Right atrium auricular region (tissue), 2 donors: ENCODE data around the gene DOK4. TPM values are rescaled to one million over a fixed set of nuclear protein-coding genes. Genes with fewer than 3 reads are reported as not detected.
A peak's percentile ranks its signal among the peaks of the same experiment; 100 is the strongest.

Experiments used
- DNase-seq: peaks from one replicate; pipeline ENCODE4 v3.0.0-alpha.2; 2019; ENCODE audit warnings: low spot score
- H3K27ac ChIP-seq, 2 donors: fragments of 200-600 bp; sonication (generic); 1 replicate in 1 of 2; 2 replicates in 1 of 2; pipeline ENCODE4 v1.5.1; 2016 to 2019
- H3K27me3 ChIP-seq, 2 donors: fragments of 200-600 bp; sonication (generic); one replicate each; pipeline versions ENCODE4 v1.5.1 to v1.6.0; 2017 to 2019
- H3K36me3 ChIP-seq: fragments of 200-600 bp; sonication (generic); one replicate; pipeline ENCODE4 v1.5.1; 2016
- H3K4me1 ChIP-seq, 2 donors: fragments of 200-600 bp; sonication (generic); one replicate each; pipeline versions ENCODE4 v1.5.1 to v1.6.0; 2017 to 2019
- H3K4me3 ChIP-seq, 2 donors: fragments of 200-600 bp; sonication (generic); 1 replicate in 1 of 2; 2 replicates in 1 of 2; pipeline ENCODE4 v1.5.1; 2017 to 2019; ENCODE audit warnings: mild to moderate bottlenecking in 1 of 2, moderate library complexity in 1 of 2
- H3K9me3 ChIP-seq, 2 donors: fragments of 200-600 bp; sonication (generic); one replicate each; pipeline ENCODE4 v1.5.1; 2019
- CTCF ChIP-seq, 2 donors: fragments of 200-600 bp; sonication (generic); IDR thresholded peaks; one replicate each; pipeline ENCODE4 v1.5.1; 2019; ENCODE audit warnings: antibody characterized with exemption in 2 of 2
- total RNA-seq, 2 donors: library from RNA; depleted of rRNA; stranded (reverse); fragments of >200 nt; gene quantifications; one replicate each; pipeline ENCODE4 v1.1.0, GENCODE V29; 2016

The DOK4 gene
- total RNA-seq, 2 donors from 2014 or later: 15.2 to 34.2 TPM

GRCh38 chr16:57423152-57423551 is 63.1 kb downstream of the DOK4 start:
- H3K4me1 ChIP-seq: peaks cover 0 to 30% of the 10 kb centered on the region in 2 donors
- DNase-seq: no peak
- no peak overlapping the region for H3K27ac ChIP-seq
- H3K9me3 ChIP-seq: no peaks in the 10 kb centered on the region
- TF ChIP-seq CTCF (IDR thresholded peaks at IDR 0.05): no peak
- H3K27me3 ChIP-seq: no peaks in the 10 kb centered on the region
- no peak overlapping the region for H3K4me3 ChIP-seq
- peaks cover 17% of the 10 kb centered on the region for H3K36me3 ChIP-seq

GRCh38 chr16:57422026-57422944 is 64.0 kb downstream of the DOK4 start:
- no peak overlapping the region for H3K4me3 ChIP-seq
- peaks cover 10% of the 10 kb centered on the region for H3K36me3 ChIP-seq
- H3K9me3 ChIP-seq: no peaks in the 10 kb centered on the region
- DNase-seq: no peak
- no peak overlapping the region for H3K27ac ChIP-seq
- H3K4me1 ChIP-seq: peaks cover 0 to 39% of the 10 kb centered on the region in 2 donors
- TF ChIP-seq CTCF (IDR thresholded peaks at IDR 0.05): peak; percentile 44 to 71
- no peaks in the 10 kb centered on the region for H3K27me3 ChIP-seq

Other genes with a start within 250 kb of the DOK4 start
- gene ARL2BP, start 241.2 kb downstream of the DOK4 start, total RNA-seq: 10 to 100 TPM; 56.4 to 80.4 TPM
- gene PLLP, start 201.8 kb downstream of the DOK4 start, total RNA-seq: 10 to 100 TPM; 14.4 to 22.4 TPM
- under 1 TPM in 1 of 2 donors, not detected in 1; 0.08 TPM for gene CCL22, start 127.7 kb downstream of the DOK4 start, total RNA-seq
- gene CX3CL1, start 114.0 kb downstream of the DOK4 start, total RNA-seq: 10 to 100 TPM; 17.1 to 17.8 TPM
- gene CCL17, start 81.7 kb downstream of the DOK4 start, total RNA-seq: not detected
- gene CIAPIN1, start 39.1 kb downstream of the DOK4 start, total RNA-seq: 10 to 100 TPM; 33.0 to 34.4 TPM
- 100 to 1,000 TPM; 106 to 153 TPM for gene COQ9, start 39.0 kb downstream of the DOK4 start, total RNA-seq
- 10 to 100 TPM; 76.8 to 86.3 TPM for gene POLR2C, start 23.8 kb downstream of the DOK4 start, total RNA-seq
- 10 to 100 TPM; 11.2 to 15.1 TPM for gene CCDC102A, start 50.1 kb upstream of the DOK4 start, total RNA-seq
- gene ADGRG5, start 56.1 kb upstream of the DOK4 start, total RNA-seq: under 1 TPM; 0.08 to 0.44 TPM
- 10 to 100 TPM; 12.6 to 25.5 TPM for gene ADGRG1, start 142.1 kb upstream of the DOK4 start, total RNA-seq
- 1 to 10 TPM in 1 of 2 donors, under 1 TPM in 1; 0.75 to 1.0 TPM for gene ADGRG3, start 181.8 kb upstream of the DOK4 start, total RNA-seq
- not detected for gene DRC7, start 208.3 kb upstream of the DOK4 start, total RNA-seq
- gene KATNB1, start 249.3 kb upstream of the DOK4 start, total RNA-seq: 10 to 100 TPM; 11.7 TPM